ENCODE results near the gene ITLN1.

ITLN1 gene

GRCh38 chr1:160826546-160826945 lies 58.4 kb downstream of the ITLN1 start:
- DNase-seq (ENCODE audit: extremely low read depth in 1 of 2, low read depth in 1 of 2) = no peak

Data from stimulated activated CD8-positive, alpha-beta memory T cell treated with anti-CD3 and anti-CD28 coated beads, Interleukin-7, amount 100 ng/mL, for 48 hours (primary cell).